ENCODE data around the gene MOB4.
A peak's percentile ranks its signal among the peaks of the same experiment; 100 is the strongest.
"Not testable (repeated sequence)": the region's sequence is repeated elsewhere in the genome, so short reads cannot be mapped to it uniquely, and the experiment has no call there.

MOB4 gene

GRCh38 chr2:197515315-197515738 is 539 bp upstream of the MOB4 start:
- DNase-seq: no peak

GRCh38 chr2:197516393-197516761 is 511 bp downstream of the MOB4 start:
- DNase-seq: peak; percentile 15

GRCh38 chr2:197517150-197517549 is 1.3 kb downstream of the MOB4 start:
- DNase-seq: no peak

- DNase-seq: no peak
Measured at GRCh38 chr2:197538412-197538811, 22.5 kb downstream of the MOB4 start.

- DNase-seq: no peak
Measured at GRCh38 chr2:197539734-197540133, 23.9 kb downstream of the MOB4 start.

- DNase-seq: no peak
Measured at GRCh38 chr2:197543206-197543605, 27.3 kb downstream of the MOB4 start.

GRCh38 chr2:197547163-197547900 is 31.5 kb downstream of the MOB4 start:
- no peak for DNase-seq

GRCh38 chr2:197548582-197548981 is 32.7 kb downstream of the MOB4 start:
- DNase-seq: no peak

GRCh38 chr2:197551260-197551659 is 35.4 kb downstream of the MOB4 start:
- DNase-seq: not testable (repeated sequence)

- DNase-seq: no peak
Measured at GRCh38 chr2:197555467-197555866, 39.6 kb downstream of the MOB4 start.

- no peak for DNase-seq
Measured at GRCh38 chr2:197556456-197556855, 40.6 kb downstream of the MOB4 start.

GRCh38 chr2:197558393-197558792 is 42.5 kb downstream of the MOB4 start:
- no peak for DNase-seq

- DNase-seq: no peak
Measured at GRCh38 chr2:197559681-197560080, 43.8 kb downstream of the MOB4 start.

- DNase-seq: no peak
Measured at GRCh38 chr2:197560146-197560665, 44.3 kb downstream of the MOB4 start.

GRCh38 chr2:197571627-197572271 is 55.9 kb downstream of the MOB4 start:
- DNase-seq: no peak

GRCh38 chr2:197573608-197574007 is 57.7 kb downstream of the MOB4 start:
- no peak for DNase-seq

- DNase-seq: no peak
Measured at GRCh38 chr2:197575987-197576386, 60.1 kb downstream of the MOB4 start.

- no peak for DNase-seq
Measured at GRCh38 chr2:197576631-197577030, 60.8 kb downstream of the MOB4 start.

- no peak for DNase-seq
Measured at GRCh38 chr2:197577446-197577845, 61.6 kb downstream of the MOB4 start.

GRCh38 chr2:197578294-197578693 is 62.4 kb downstream of the MOB4 start:
- not testable (repeated sequence) for DNase-seq

- not testable (repeated sequence) for DNase-seq
Measured at GRCh38 chr2:197580166-197580565, 64.3 kb downstream of the MOB4 start.

- DNase-seq: not testable (repeated sequence)
Measured at GRCh38 chr2:197587255-197587654, 71.4 kb downstream of the MOB4 start.

- DNase-seq: no peak
Measured at GRCh38 chr2:197591339-197592072, 75.6 kb downstream of the MOB4 start.

- no peak for DNase-seq
Measured at GRCh38 chr2:197596766-197597165, 80.9 kb downstream of the MOB4 start.

Measured in CD4-positive, alpha-beta T cell treated with Interleukin-6 for 4 hours (primary cell).